Cardiac fibroblast (primary cell): Measurements from ENCODE around the gene OSBPL8.

ENCODE experiments used
- DNase-seq, 2 donors: peaks; one replicate each; pipeline versions ENCODE4 v3.0.0 to v3.0.0-alpha.2; 2010; ENCODE audit warnings: low read depth in 2 of 2
- H3K4me3 ChIP-seq, 2 donors: replicated peaks in 1 of 2; 1 replicate in 1 of 2; 2 replicates in 1 of 2; pipeline ENCODE4 v1.5.1; 2011; ENCODE audit warnings: low read depth in 2 of 2, low read length in 2 of 2, mild to moderate bottlenecking in 2 of 2, moderate library complexity in 1 of 2
- TF ChIP-seq, protein P1 (sequence below): IDR thresholded peaks from one replicate; pipeline ENCODE4 v1.5.1; 2011; ENCODE audit warnings: low read depth, mild to moderate bottlenecking, low read length, inconsistent platforms

The OSBPL8 gene

DNA sequence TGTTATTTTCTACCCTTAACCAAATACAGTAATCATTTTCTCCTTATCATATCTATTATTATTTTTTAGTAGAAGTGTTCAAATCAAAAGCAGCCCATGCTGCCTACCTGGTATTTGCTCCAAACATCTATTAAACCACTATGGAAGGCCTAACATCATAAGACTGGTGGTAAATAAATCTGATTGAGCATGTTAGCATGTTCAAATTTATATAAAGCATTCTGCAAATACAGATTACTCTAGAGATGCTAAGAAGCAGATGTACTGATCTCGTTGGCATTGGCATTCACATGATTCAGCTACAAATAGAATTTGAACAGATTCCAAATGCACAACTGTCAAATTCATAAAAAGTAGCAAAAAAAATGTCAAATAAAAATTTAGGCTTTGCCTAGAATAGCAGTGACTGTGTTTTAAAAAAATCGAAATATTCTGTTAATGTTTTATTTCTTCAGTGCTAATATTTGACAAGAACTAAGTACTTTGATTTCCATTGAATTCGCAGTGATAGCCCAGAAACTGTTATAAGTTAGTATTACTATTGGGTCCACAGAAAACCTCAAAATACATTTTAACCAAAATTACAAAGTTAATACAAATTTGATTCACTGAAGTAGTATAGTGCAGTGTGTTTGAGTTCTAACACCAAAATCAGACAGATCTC lies 9.4 kb upstream of the OSBPL8 start:
- DNase-seq: no peak
- H3K4me3 ChIP-seq: no peak overlapping the region
- TF ChIP-seq, protein P1, sequence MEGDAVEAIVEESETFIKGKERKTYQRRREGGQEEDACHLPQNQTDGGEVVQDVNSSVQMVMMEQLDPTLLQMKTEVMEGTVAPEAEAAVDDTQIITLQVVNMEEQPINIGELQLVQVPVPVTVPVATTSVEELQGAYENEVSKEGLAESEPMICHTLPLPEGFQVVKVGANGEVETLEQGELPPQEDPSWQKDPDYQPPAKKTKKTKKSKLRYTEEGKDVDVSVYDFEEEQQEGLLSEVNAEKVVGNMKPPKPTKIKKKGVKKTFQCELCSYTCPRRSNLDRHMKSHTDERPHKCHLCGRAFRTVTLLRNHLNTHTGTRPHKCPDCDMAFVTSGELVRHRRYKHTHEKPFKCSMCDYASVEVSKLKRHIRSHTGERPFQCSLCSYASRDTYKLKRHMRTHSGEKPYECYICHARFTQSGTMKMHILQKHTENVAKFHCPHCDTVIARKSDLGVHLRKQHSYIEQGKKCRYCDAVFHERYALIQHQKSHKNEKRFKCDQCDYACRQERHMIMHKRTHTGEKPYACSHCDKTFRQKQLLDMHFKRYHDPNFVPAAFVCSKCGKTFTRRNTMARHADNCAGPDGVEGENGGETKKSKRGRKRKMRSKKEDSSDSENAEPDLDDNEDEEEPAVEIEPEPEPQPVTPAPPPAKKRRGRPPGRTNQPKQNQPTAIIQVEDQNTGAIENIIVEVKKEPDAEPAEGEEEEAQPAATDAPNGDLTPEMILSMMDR: no peak

DNA sequence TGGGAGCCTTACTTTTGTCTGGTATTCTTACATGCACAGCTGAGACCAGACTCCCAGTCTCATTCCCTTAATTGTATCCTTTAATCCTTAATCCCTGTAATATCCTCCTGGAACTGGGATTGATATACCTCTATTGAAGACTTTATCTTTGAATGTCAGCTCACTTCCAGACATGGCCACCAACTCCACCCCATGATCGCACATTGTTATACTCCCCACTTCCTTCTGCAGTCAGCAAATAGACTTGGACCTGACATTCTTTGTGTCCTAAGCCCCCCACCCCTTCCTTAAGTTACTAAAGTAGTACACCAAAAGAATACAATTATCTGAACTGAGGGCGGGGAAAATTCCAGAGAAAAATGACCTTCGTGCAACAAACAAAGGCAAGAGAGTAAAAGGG lies 8.6 kb upstream of the OSBPL8 start:
- no peak for DNase-seq
- no peak overlapping the region for H3K4me3 ChIP-seq
- TF ChIP-seq, protein P1: no peak

DNA sequence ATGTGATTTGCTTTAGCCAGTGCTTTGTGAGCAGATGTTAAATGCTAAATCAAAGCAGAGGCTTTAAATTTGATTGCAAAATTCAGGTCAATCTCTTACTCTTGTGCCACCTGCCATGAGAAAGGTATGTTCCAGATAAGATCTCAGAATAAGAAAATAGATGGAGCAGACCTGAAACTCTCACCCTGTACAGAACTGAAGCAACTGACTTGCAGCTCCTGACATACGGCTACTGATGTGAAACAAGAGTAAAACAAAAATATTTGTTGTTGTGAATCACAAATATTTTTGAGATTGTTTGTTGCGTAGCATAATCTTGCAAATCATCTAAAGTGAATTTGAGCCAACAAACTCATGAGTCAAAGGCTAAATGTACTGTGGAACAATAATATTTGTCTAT lies 3.5 kb upstream of the OSBPL8 start:
- DNase-seq: peak in 1 of 2 donors; percentile 38
- no peak overlapping the region for H3K4me3 ChIP-seq
- TF ChIP-seq, protein P1: no peak

DNA sequence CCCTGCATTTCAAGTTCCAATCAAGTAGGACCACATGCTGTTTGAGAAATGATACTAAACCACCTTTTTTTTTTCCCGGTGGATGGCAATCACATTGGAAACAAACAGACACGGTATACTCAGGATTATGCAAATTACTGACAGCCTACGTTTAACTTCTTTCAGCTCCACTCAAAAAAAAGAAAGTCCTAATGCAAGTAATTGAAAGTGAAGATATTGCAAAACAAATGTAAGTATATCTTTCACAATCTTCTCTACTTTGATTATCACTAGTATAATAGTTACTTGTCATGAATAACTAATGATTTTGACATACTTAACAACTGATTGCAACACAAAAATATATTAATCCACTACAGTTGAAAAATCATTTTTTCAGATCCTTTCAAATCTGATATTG lies 2.6 kb upstream of the OSBPL8 start:
- DNase-seq: no peak
- H3K4me3 ChIP-seq: no peak overlapping the region
- TF ChIP-seq, protein P1: no peak

DNA sequence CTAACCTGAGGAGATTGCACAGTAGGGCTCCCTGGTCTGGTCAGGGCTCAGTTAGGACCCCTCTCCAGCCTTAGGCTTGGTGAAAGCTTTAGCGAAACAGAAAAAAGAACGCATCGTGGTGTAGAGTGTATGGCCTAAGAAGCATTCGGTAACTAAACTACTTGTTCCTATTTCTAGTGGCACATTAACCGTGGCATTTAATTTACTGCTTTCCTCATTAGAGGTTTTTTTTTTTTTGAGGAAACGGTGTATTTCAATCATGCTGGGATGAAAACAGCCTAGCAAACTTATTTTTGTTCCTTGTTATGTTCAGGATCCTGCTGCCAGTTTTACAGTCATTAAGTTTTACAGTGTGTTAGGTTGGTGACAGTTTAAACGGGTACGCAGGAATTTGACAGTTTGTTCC lies 518 bp upstream of the OSBPL8 start:
- peak overlapping the region; percentile 98 to 99 for H3K4me3 ChIP-seq
- TF ChIP-seq, protein P1: no peak
- DNase-seq: no peak

DNA sequence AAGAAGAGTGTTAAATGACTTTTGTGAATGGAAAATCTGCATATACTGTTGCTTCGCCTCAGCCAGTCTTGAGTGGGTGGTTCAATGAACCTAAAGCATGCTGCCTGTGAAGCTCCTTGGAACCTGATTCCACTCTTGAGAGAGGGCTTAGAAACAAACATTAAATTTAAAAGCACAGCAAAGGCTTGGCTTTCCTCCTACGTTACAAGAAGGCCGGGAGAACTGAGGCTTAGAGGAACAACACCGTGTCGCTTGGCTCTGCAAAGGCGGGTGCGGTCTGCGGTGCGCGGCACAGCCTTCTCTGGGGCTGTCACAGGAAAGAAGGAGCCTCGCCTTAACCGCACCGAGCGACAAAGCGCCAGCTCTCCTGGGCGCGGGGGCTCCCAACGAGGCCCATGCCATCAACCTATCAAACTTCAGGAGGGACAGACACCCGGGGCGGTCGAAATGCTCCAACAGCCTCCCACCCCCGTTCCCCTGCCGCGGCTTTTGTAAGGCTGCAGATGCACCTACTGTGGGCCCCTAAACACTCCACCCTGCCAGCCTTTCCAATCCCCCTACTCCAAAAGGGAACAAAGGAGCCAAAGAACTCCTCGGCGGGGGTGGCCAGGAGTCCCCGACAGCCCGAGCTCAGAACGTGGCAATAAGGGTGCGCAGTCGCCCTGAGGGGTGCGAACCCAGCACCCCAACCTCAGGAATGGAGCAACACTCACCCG lies 729 bp downstream of the OSBPL8 start:
- peak; percentile 29 to 33 for DNase-seq
- TF ChIP-seq, protein P1: no peak
- peak overlapping the region; percentile 98 to 99 for H3K4me3 ChIP-seq
